MM.1S (cell line): ENCODE data around the gene ENC1.

Experiments
- DNase-seq: peaks from one replicate; pipeline ENCODE4 v3.0.0-alpha.2; 2015
- H2AFZ ChIP-seq: fragments of 300-600 bp; sonication (generic); 2 replicates; pipeline ENCODE4 v1.6.0; 2016; ENCODE audit warnings: antibody characterized with exemption, low read length
- H3F3A ChIP-seq: fragments of 300-600 bp; sonication (generic); 2 replicates; pipeline ENCODE4 v1.6.1; 2016; ENCODE audit warnings: mild to moderate bottlenecking, antibody characterized with exemption, low read length, moderate library complexity, mixed read lengths; ENCODE audit not compliant: insufficient read depth
- H3K27ac ChIP-seq: fragments of 300-600 bp; sonication (generic); 2 replicates; pipeline ENCODE4 v1.5.1; 2016; ENCODE audit warnings: mild to moderate bottlenecking, low read length
- H3K27me3 ChIP-seq: fragments of 300-600 bp; sonication (generic); replicated peaks from 2 replicates; pipeline ENCODE4 v1.6.0; 2016; ENCODE audit warnings: low read length; ENCODE audit not compliant: insufficient read depth
- H3K36me3 ChIP-seq: fragments of 300-600 bp; sonication (generic); replicated peaks from 2 replicates; pipeline ENCODE4 v1.6.1; 2016; ENCODE audit warnings: mild to moderate bottlenecking, low read length, mixed read lengths; ENCODE audit not compliant: insufficient read depth
- H3K4me1 ChIP-seq: fragments of 300-600 bp; sonication (generic); 2 replicates; pipeline ENCODE4 v1.6.1; 2016; ENCODE audit warnings: low read length, mixed read lengths
- H3K4me2 ChIP-seq: fragments of 300-600 bp; sonication (generic); 2 replicates; pipeline ENCODE4 v1.6.0; 2016; ENCODE audit warnings: low read depth, low read length
- H3K4me3 ChIP-seq: fragments of 300-600 bp; sonication (generic); 2 replicates; pipeline ENCODE4 v1.5.1; 2016; ENCODE audit warnings: low read length, mixed read lengths
- H3K79me2 ChIP-seq: fragments of 300-600 bp; sonication (generic); 2 replicates; pipeline ENCODE4 v1.6.1; 2016; ENCODE audit warnings: mixed run types, low read length, mixed read lengths
- H3K9ac ChIP-seq: fragments of 300-600 bp; sonication (generic); 2 replicates; pipeline ENCODE4 v1.6.1; 2016; ENCODE audit warnings: low read length, mixed read lengths
- H3K9me2 ChIP-seq: fragments of 300-600 bp; sonication (generic); replicated peaks from 2 replicates; pipeline ENCODE4 v1.6.1; 2016; ENCODE audit warnings: mild to moderate bottlenecking, low read length, mixed read lengths; ENCODE audit not compliant: insufficient read depth
- H3K9me3 ChIP-seq: fragments of 300-600 bp; sonication (generic); replicated peaks from 2 replicates; pipeline ENCODE4 v1.6.1; 2016; ENCODE audit warnings: mild to moderate bottlenecking, low read length, mixed read lengths; ENCODE audit not compliant: insufficient read depth
- H4K20me1 ChIP-seq: fragments of 300-600 bp; sonication (generic); 2 replicates; pipeline ENCODE4 v1.6.1; 2016; ENCODE audit warnings: mild to moderate bottlenecking, low read length, moderate library complexity, mixed read lengths; ENCODE audit not compliant: insufficient read depth
- CTCF ChIP-seq: fragments of 300-600 bp; sonication (generic); IDR thresholded peaks from 2 replicates; pipeline ENCODE4 v1.5.1; 2016; ENCODE audit warnings: antibody characterized with exemption, low read length, mixed read lengths
- EZH2 ChIP-seq: fragments of 300-600 bp; sonication (generic); optimal IDR thresholded peaks from 2 replicates; pipeline ENCODE3; 2017; ENCODE audit warnings: low read depth, mild to moderate bottlenecking, antibody characterized with exemption, low read length, mixed read lengths
- EZH2phosphoT487 ChIP-seq: fragments of 300-600 bp; sonication (generic); IDR thresholded peaks from 2 replicates; pipeline ENCODE4 v1.6.1; 2018; ENCODE audit warnings: antibody characterized with exemption, low read length

The ENC1 gene

GRCh38 chr5:74624501-74624900 lies 16.0 kb downstream of the ENC1 start:
- no peaks in the 10 kb centered on the region for H4K20me1 ChIP-seq
- no peaks in the 10 kb centered on the region for H3K79me2 ChIP-seq
- DNase-seq: no peak
- no peaks in the 10 kb centered on the region for H3K9me2 ChIP-seq
- no peaks in the 10 kb centered on the region for H3F3A ChIP-seq
- H3K27me3 ChIP-seq: no peaks in the 10 kb centered on the region
- TF ChIP-seq CTCF: no peak
- no peaks in the 10 kb centered on the region for H3K9me3 ChIP-seq
- H3K27ac ChIP-seq: no peak overlapping the region
- no peak overlapping the region for H3K4me3 ChIP-seq
- no peaks in the 10 kb centered on the region for H3K4me1 ChIP-seq
- H3K4me2 ChIP-seq: no peak overlapping the region
- H3K36me3 ChIP-seq: no peaks in the 10 kb centered on the region
- H2AFZ ChIP-seq: no peak overlapping the region
- no peak overlapping the region for H3K9ac ChIP-seq

- Histone ChIP-seq H3K9me3 (no peaks in the 10 kb centered on the region), H3K36me3 (no peaks in the 10 kb centered on the region), H3K79me2 (no peaks in the 10 kb centered on the region), H3K4me2 (no peak overlapping the region), H4K20me1 (no peaks in the 10 kb centered on the region), H3K27ac (no peak overlapping the region), H3K4me3 (no peak overlapping the region), H3F3A (no peaks in the 10 kb centered on the region), H3K27me3 (no peaks in the 10 kb centered on the region), H2AFZ (no peak overlapping the region), H3K9me2 (no peaks in the 10 kb centered on the region), H3K4me1 (no peaks in the 10 kb centered on the region), H3K9ac (no peak overlapping the region)
- no peak for DNase-seq
- TF ChIP-seq CTCF (no peak), EZH2 (no peak), EZH2phosphoT487 (no peak)
Observed at GRCh38 chr5:74623748-74624408, 16.6 kb downstream of the ENC1 start.

- H3F3A ChIP-seq: no peaks in the 10 kb centered on the region
- H3K4me1 ChIP-seq: no peaks in the 10 kb centered on the region
- H3K9me2 ChIP-seq: no peaks in the 10 kb centered on the region
- no peak for DNase-seq
- TF ChIP-seq EZH2phosphoT487 (no peak), CTCF (no peak), EZH2 (no peak)
- H3K79me2 ChIP-seq: no peaks in the 10 kb centered on the region
- H4K20me1 ChIP-seq: no peaks in the 10 kb centered on the region
- H3K36me3 ChIP-seq: no peaks in the 10 kb centered on the region
- no peaks in the 10 kb centered on the region for H3K9me3 ChIP-seq
- no peak overlapping the region for H3K9ac ChIP-seq
- H3K4me3 ChIP-seq: no peak overlapping the region
- no peak overlapping the region for H3K4me2 ChIP-seq
- no peak overlapping the region for H3K27ac ChIP-seq
- no peaks in the 10 kb centered on the region for H3K27me3 ChIP-seq
- H2AFZ ChIP-seq: no peak overlapping the region
Observed at GRCh38 chr5:74623006-74623611, 17.4 kb downstream of the ENC1 start.
